Cardiac muscle cell (in vitro differentiated cells and primary cell): ENCODE measurements around the gene TMEM120B. TPM values are rescaled to one million over a fixed set of nuclear protein-coding genes. Genes with fewer than 3 reads are reported as not detected.

Experiments used
- DNase-seq, 2 donors: peaks; one replicate each; pipeline versions ENCODE4 v3.0.0 to v3.0.0-alpha.2; 2010 to 2017; ENCODE audit warnings: low read depth in 1 of 2, low spot score in 1 of 2
- H3K27ac ChIP-seq: fragments of 200-600 bp; sonication (generic); 2 replicates; pipeline ENCODE4 v1.5.1; 2016
- H3K27me3 ChIP-seq: fragments of 200-600 bp; sonication (generic); 2 replicates; pipeline ENCODE4 v1.6.0; 2016; ENCODE audit warnings: control low read depth
- H3K36me3 ChIP-seq: fragments of 200-600 bp; sonication (generic); 2 replicates; pipeline ENCODE4 v1.5.1; 2016; ENCODE audit warnings: control low read depth
- H3K4me1 ChIP-seq: fragments of 200-600 bp; sonication (generic); 2 replicates; pipeline ENCODE4 v1.8.1; 2017; ENCODE audit warnings: low read depth, mild to moderate bottlenecking, mixed run types
- H3K4me3 ChIP-seq: fragments of 200-600 bp; sonication (generic); 2 replicates; pipeline ENCODE4 v1.5.1; 2016; ENCODE audit warnings: mild to moderate bottlenecking
- H3K9me3 ChIP-seq: fragments of 200-600 bp; sonication (generic); 2 replicates; pipeline ENCODE4 v1.5.1; 2017; ENCODE audit warnings: low read depth, mild to moderate bottlenecking, control low read depth
- polyA plus RNA-seq: library from polyadenylated mRNA; unstranded; fragments of >200 nt; fragmentation: Nextera tagmentation; extraction: Ambion mirVana; gene quantifications from 2 replicates; pipeline ENCODE4 v1.2.1, GENCODE V29; 2016
- total RNA-seq: library from RNA; depleted of rRNA; stranded (reverse); fragments of >200 nt; gene quantifications from 2 replicates; pipeline ENCODE4 v1.2.3, GENCODE V29; 2016
- TF ChIP-seq, protein P1 (sequence below): IDR thresholded peaks from 2 replicates; pipeline ENCODE4 v1.5.1; 2012; ENCODE audit warnings: low read depth, mild to moderate bottlenecking, low read length

The TMEM120B gene
- total and polyA plus RNA-seq, 2 experiments from 2014 or later: 19.7 to 30.7 TPM

DNA sequence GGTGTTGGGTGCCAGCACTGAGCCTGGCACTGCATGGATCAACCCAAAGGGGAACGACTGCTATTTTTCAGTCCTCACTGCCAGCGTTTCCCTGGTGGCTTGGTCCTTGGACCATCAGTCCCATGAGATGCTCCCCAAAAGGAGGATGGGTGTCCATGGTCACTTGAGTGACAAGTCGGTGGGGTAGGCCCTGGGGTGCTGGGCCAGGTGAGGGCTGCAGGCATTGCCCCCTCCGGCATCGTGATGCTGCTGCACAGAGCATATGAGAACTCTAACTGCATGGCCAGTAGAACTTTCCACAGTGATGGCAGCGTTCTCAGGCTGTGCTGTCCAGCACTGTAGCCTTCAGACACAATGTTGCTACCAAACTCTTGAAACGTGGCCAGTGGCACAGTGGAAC lies 107.5 kb downstream of the TMEM120B start:
- TF ChIP-seq, protein P1, sequence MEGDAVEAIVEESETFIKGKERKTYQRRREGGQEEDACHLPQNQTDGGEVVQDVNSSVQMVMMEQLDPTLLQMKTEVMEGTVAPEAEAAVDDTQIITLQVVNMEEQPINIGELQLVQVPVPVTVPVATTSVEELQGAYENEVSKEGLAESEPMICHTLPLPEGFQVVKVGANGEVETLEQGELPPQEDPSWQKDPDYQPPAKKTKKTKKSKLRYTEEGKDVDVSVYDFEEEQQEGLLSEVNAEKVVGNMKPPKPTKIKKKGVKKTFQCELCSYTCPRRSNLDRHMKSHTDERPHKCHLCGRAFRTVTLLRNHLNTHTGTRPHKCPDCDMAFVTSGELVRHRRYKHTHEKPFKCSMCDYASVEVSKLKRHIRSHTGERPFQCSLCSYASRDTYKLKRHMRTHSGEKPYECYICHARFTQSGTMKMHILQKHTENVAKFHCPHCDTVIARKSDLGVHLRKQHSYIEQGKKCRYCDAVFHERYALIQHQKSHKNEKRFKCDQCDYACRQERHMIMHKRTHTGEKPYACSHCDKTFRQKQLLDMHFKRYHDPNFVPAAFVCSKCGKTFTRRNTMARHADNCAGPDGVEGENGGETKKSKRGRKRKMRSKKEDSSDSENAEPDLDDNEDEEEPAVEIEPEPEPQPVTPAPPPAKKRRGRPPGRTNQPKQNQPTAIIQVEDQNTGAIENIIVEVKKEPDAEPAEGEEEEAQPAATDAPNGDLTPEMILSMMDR: no peak
- peaks cover 39% of the 10 kb centered on the region for H3K36me3 ChIP-seq
- H3K9me3 ChIP-seq: no peaks in the 10 kb centered on the region
- H3K27ac ChIP-seq: no peak overlapping the region
- no peaks in the 10 kb centered on the region for H3K4me1 ChIP-seq
- H3K4me3 ChIP-seq: no peak overlapping the region
- H3K27me3 ChIP-seq: no peaks in the 10 kb centered on the region
- no peak for DNase-seq

DNA sequence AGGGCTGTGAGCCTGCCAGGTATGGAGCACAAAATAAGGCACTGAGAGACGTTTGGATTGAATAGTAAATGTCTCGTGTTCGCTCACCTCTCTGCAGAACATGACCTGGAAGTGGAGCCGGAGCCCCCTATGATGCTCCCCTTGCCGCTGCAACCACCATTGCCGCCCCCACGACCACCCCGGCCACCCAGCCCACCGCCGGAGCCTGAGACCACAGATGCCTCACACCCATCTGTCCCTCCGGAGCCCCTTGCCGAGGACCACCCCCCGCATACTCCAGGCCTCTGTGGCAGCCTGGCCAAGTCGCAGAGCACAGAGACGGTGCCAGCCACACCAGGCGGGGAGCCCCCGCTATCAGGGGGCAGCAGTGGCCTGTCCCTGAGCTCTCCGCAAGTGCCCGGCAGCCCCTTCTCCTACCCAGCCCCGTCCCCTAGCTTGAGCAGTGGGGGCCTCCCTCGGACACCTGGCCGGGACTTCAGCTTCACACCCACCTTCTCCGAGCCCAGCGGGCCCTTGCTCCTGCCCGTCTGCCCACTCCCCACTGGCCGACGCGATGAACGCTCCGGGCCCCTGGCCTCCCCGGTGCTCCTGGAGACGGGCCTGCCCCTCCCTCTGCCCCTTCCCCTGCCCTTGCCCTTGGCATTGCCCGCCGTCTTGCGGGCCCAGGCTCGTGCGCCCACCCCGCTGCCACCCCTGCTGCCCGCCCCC lies 110.0 kb downstream of the TMEM120B start:
- Histone ChIP-seq H3K4me1 (no peaks in the 10 kb centered on the region), H3K27ac (no peak overlapping the region), H3K4me3 (no peak overlapping the region), H3K36me3 (peaks cover 32% of the 10 kb centered on the region), H3K27me3 (no peaks in the 10 kb centered on the region), H3K9me3 (no peaks in the 10 kb centered on the region)
- DNase-seq: no peak
- TF ChIP-seq, protein P1: no peak

DNA sequence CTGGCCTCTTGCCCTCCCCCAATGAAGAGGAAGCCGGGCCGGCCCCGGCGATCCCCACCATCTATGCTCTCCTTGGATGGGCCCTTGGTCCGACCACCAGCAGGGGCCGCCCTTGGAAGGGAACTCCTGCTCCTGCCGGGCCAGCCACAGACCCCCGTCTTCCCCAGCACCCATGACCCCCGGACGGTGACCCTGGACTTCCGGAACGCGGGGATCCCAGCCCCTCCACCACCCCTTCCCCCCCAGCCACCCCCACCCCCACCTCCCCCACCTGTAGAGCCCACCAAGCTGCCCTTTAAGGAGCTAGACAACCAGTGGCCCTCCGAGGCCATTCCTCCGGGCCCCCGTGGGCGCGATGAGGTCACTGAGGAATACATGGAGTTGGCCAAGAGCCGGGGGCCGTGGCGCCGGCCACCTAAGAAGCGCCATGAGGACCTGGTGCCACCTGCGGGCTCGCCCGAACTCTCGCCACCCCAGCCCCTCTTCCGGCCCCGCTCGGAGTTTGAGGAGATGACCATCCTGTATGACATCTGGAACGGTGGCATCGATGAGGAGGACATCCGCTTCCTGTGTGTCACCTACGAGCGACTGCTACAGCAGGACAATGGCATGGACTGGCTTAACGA lies 110.7 kb downstream of the TMEM120B start:
- Histone ChIP-seq H3K4me1 (no peaks in the 10 kb centered on the region), H3K27me3 (no peaks in the 10 kb centered on the region), H3K27ac (no peak overlapping the region), H3K36me3 (peaks cover 32% of the 10 kb centered on the region), H3K4me3 (no peak overlapping the region), H3K9me3 (no peaks in the 10 kb centered on the region)
- no peak for DNase-seq
- TF ChIP-seq, protein P1: no peak

DNA sequence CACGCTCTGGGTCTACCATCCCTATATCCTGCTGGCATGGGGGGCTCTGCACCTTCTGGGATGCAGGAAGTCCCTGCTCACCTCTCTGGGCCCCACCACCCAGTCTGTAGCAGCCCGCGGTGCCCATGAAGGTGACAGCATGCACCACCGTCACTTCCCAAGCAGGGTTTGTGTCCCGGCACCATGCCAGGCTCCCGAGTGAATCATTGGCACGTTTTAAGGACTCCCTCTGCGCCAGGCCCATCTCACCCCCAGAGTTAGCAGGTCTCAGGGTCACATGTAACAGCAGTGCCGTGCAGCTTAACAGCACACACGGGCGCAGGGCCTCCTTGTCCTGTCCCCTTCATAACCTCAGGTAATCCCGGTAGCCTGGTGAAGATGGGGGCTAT lies 111.2 kb downstream of the TMEM120B start:
- no peak for DNase-seq
- peaks cover 34% of the 10 kb centered on the region for H3K36me3 ChIP-seq
- TF ChIP-seq, protein P1: no peak
- H3K9me3 ChIP-seq: no peaks in the 10 kb centered on the region
- no peak overlapping the region for H3K27ac ChIP-seq
- no peak overlapping the region for H3K4me3 ChIP-seq
- H3K27me3 ChIP-seq: no peaks in the 10 kb centered on the region
- no peaks in the 10 kb centered on the region for H3K4me1 ChIP-seq

DNA sequence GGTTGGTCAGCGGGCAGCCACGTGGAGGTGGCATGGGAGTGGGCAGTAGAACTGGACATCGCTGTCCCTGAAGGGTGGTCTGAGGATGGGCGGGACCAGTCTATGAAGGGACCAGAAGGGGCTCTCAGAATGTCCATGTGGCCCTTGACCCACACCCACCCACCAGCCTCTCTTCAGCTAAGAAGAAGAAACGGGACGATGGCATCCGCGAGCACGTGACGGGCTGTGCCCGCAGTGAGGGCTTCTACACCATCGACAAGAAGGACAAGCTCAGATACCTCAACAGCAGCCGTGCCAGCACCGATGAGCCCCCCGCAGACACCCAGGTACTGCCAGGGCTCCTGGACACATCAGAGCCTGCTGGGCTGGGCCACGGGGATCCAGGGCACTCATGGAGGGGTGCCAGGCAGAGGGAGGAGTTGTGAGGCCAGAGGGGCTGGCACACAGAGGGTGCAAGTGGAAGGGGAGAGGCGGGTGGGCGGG lies 112.5 kb downstream of the TMEM120B start:
- Histone ChIP-seq H3K36me3 (peaks cover 25% of the 10 kb centered on the region), H3K27me3 (no peaks in the 10 kb centered on the region), H3K4me3 (no peak overlapping the region), H3K27ac (no peak overlapping the region), H3K4me1 (peaks cover 5% of the 10 kb centered on the region), H3K9me3 (no peaks in the 10 kb centered on the region)
- TF ChIP-seq, protein P1: no peak
- DNase-seq: no peak
